Renal cortex interstitium (tissue), 11 donors: ENCODE data around the gene NT5C1A. TPM values are rescaled to one million over a fixed set of nuclear protein-coding genes. Genes with fewer than 3 reads are reported as not detected.

Experiments used
- DNase-seq, 11 donors: peaks; one replicate each; pipeline ENCODE4 v3.0.0-alpha.2; 2013; ENCODE audit warnings: low read depth in 9 of 11, low spot score in 4 of 11; ENCODE audit errors: extremely low read depth in 1 of 11
- polyA plus RNA-seq, 3 donors: library from polyadenylated mRNA; unstranded; fragments of 120-200 nt; gene quantifications; one replicate each; pipeline ENCODE4 v1.2.1, GENCODE V29; 2013; ENCODE audit not compliant: insufficient read length in 3 of 3

Gene NT5C1A
- polyA plus RNA-seq, 3 donors: 0.18 to 0.30 TPM; not detected in 1

DNA sequence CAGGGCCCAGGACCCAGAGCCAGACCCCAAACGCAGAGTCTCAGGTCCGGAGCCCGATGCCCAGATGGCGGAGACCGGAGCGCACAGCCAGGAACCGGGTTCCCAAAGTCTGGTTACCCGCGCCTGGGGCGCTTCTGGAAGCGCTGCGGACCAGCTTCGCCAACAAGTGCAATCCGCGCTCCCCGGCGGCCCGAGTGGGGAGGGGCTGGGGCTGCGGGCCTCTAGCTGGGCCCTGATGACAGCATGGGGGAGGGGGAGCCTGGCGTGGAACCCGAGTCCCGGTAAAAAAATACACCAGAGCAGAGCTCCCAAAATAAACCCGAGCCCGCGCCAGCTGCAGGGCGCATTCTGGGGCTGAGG lies 494 bp downstream of the NT5C1A start:
- DNase-seq: no peak

- DNase-seq: no peak
Observed at GRCh38 chr1:39670689-39671088, 1.2 kb downstream of the NT5C1A start.

DNA sequence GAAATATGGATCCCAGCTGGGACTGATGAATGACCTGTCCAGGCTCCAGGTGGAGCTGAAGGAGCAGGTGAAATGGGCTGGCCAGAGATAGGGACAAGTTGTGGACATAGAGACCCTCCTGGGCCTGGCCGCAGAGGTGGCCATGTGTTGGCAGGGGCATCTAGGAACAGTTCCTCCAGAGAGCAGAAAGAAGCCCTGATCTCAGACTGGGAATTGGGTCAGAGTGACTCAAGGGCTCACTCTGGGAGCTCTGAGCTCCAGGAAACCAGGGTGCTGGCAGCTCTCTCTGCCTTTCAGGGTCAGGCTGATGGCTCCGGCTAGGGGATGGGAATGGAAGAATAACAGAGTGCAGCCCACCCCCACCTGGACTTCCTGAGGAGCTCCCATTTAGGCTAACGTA lies 3.0 kb downstream of the NT5C1A start:
- no peak for DNase-seq

GRCh38 chr1:39668111-39668510 lies 3.8 kb downstream of the NT5C1A start:
- DNase-seq: no peak

- no peak for DNase-seq
Observed at GRCh38 chr1:39666772-39667171, 5.1 kb downstream of the NT5C1A start.

DNA sequence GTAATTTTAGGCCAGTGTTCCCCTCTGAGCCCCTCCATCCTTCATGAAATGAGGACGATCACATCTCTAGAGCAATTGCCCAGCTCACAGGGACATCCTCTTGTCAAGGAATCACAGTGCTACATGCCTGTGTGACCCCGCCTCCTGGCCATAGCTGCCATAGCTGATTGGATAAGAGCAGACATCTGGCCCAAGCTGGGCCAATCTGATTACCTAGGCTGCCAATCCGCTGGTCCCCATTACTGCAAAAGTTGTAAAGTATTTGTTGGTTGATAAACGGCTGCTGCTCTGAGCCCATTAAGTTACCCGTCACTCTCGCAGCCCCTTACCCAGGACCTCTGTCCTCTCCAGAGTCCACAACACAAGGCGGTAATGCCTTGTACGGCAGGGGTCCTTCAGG lies 8.3 kb downstream of the NT5C1A start:
- no peak for DNase-seq

DNA sequence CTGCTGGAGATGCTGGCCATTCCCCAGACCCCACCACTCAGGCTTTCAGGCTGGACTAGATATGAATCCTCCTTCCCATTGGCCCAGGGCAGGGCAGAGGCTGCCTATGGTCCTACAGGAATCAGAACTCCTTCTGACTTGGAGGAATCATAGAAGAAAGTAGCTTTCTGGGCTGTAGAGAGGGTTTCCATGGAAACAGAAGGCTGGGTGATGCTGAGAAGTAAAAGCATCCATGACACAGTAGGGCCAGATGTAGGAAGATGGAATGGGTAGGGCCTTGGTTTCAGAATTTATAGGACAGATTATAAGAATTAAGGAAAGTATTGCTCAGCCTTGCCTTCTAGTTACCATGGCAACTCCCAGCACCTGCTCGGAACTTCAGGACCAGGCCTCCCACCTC lies 9.0 kb downstream of the NT5C1A start:
- no peak for DNase-seq

DNA sequence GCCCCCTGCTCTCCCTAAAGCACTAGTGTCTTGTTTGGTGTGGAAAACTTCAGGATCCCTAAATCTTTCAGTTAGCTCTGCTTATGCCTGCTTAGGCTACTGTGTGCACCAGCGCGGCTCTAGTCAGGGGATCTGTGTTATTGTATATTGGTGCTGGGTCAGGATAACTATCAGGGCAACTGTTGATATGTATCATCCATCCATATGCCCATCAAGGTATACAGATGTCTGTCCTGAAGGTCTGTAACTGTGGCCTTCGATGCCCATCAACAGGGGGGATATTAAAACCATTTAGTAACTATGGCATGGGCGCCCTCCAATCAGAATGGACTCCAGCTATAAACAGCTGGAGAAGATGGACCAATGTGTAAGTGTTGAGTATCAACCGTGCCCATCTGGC lies 12.4 kb downstream of the NT5C1A start:
- DNase-seq: no peak

DNA sequence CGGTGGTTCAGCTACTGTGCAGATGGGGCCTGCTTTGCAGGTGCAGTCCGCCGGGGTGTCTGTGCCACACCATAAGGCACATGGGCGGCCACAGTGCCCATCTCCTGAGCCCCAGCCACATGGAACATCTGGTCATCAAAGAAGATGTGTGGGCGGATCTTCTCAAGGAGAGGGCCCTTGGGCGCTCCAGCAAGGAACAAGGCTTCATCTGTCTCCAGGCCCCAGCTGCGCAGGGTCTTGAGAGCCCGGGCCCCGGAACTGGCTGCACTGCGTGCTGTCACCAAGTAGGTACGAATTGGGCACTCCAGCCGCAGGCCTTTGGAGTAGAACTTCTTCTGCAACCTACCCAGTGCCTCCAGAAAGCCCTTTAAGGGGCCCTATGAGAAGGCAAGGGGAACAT lies 12.8 kb downstream of the NT5C1A start:
- no peak for DNase-seq

DNA sequence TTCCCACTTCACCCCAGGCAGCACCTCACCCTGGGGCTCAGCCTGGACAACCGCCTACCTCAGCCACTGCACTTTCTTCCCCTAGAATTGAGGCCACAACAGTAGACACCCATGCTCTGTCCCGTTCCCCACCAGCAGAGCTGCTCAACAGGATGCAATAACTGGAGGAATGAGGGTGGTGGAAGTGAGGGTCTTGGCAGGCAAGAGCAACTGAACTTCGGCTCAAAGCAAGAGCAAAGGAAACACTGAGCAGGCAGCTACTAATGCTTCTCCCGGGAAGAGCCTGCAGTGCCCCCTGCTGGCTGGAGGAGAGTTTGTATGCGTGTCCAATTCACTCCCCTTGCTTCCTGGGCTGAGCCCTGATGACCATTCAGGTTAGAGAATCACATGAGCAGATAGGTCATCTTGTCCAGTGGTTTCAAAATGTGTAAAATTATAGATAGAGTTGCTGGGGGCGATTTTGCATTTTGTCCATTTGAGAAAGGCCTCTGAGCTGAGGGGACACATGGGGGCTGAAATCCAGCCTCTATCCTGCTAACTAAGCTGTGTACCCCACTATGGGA lies 13.9 kb downstream of the NT5C1A start:
- peak in 5 of 11 donors; percentile 55 to 70 (median 57) for DNase-seq

GRCh38 chr1:39657402-39657801 lies 14.5 kb downstream of the NT5C1A start:
- no peak for DNase-seq

- DNase-seq: no peak
Observed at GRCh38 chr1:39656391-39656790, 15.5 kb downstream of the NT5C1A start.

- no peak for DNase-seq
Observed at GRCh38 chr1:39655578-39656268, 16.2 kb downstream of the NT5C1A start.

- DNase-seq: no peak
Observed at GRCh38 chr1:39654291-39654690, 17.6 kb downstream of the NT5C1A start.

- DNase-seq: peak in 6 of 11 donors; percentile 56 to 73 (median 64)
Observed at GRCh38 chr1:39653546-39654031, 18.3 kb downstream of the NT5C1A start.

GRCh38 chr1:39652554-39652953 lies 19.4 kb downstream of the NT5C1A start:
- DNase-seq: no peak

GRCh38 chr1:39652105-39652504 lies 19.8 kb downstream of the NT5C1A start:
- no peak for DNase-seq

GRCh38 chr1:39650431-39650830 lies 21.5 kb downstream of the NT5C1A start:
- DNase-seq: no peak

- no peak for DNase-seq
Observed at GRCh38 chr1:39649636-39650185, 22.2 kb downstream of the NT5C1A start.

DNA sequence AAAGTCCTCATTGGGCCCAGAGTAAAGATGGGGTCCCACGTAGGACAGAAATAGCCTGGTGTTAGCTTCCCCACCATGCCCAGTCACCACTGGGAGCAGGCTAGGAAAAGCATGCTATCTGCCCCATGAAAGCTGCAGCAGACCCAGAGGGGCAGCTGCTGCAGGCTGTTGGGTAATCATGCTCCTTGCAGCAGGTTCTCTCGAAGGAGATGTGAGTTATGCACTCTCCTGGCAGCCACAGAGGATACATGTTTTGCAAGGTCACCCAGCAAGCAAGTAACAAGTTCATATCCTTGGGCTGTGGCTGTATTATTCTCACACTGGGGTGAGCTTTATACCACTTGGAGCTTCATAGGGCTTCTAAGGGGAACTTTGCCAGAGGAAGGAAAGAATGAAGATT lies 23.4 kb downstream of the NT5C1A start:
- no peak for DNase-seq

DNA sequence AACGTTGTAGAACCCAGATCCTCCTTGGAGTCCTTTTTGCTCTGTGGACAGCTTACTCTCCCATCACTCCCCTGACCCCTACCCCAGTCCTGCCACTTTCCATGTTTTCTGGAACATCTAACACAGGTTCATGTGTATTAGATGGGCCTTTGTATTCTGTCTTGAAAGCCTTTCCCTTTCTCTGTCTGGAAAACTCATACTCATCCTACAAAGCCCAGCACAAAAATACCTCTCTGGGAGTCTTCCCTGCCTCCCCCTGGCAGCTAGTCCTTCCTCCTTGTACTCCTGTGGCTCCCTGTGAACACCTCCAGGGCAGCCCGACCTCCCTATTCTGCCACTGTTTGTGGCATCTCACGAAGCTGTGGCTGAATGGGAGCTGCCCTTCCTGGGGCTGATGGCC lies 24.7 kb downstream of the NT5C1A start:
- DNase-seq: no peak
